Endothelial cell of umbilical vein (primary cell): ENCODE data around the gene HDAC8.

Source experiments
- CTCF ChIP-seq, 2 donors: IDR thresholded peaks; 1 replicate in 1 of 2; 2 replicates in 1 of 2; pipeline ENCODE4 v1.5.1; 2011; ENCODE audit warnings: low read length in 2 of 2, mild to moderate bottlenecking in 2 of 2, moderate library complexity in 2 of 2, control low read depth in 1 of 2, inconsistent platforms in 1 of 2, low read depth in 1 of 2; ENCODE audit not compliant: insufficient read depth in 1 of 2; ENCODE audit errors: extremely low read depth in 1 of 2
- EZH2 ChIP-seq: IDR thresholded peaks from 2 replicates; pipeline ENCODE4 v1.6.1; 2012; ENCODE audit warnings: borderline replicate concordance, low read depth, mild to moderate bottlenecking, moderate library complexity, low read length, inconsistent platforms; ENCODE audit not compliant: severe bottlenecking
- FOS ChIP-seq: IDR thresholded peaks from 2 replicates; pipeline ENCODE4 v1.6.1; 2011; ENCODE audit warnings: mild to moderate bottlenecking, low read length, moderate library complexity, borderline replicate concordance; ENCODE audit not compliant: insufficient read depth
- JUN ChIP-seq: IDR thresholded peaks from 2 replicates; pipeline ENCODE4 v1.6.1; 2011; ENCODE audit warnings: borderline replicate concordance, low read depth; ENCODE audit not compliant: insufficient read length, insufficient read depth
- MYC ChIP-seq: IDR thresholded peaks from one replicate; pipeline ENCODE4 v1.6.1; 2011; ENCODE audit warnings: mild to moderate bottlenecking, low read depth, low read length
- POLR2A ChIP-seq: IDR thresholded peaks from 2 replicates; pipeline ENCODE4 v1.6.1; 2012; ENCODE audit warnings: low read depth, mild to moderate bottlenecking, control low read depth, low read length
- POLR2AphosphoS5 ChIP-seq: IDR thresholded peaks from 2 replicates; pipeline ENCODE4 v1.6.1; 2012; ENCODE audit warnings: low read depth, mild to moderate bottlenecking, control low read depth, low read length, moderate library complexity; ENCODE audit not compliant: insufficient read depth

- TF ChIP-seq POLR2A (no peak), CTCF (IDR thresholded peaks at IDR 0.05; ENCODE audit: extremely low read depth in 1 of 2, insufficient read depth in 1 of 2, low read depth in 1 of 2, low read length in 2 of 2) (no peak), POLR2AphosphoS5 (no peak), EZH2 (no peak), FOS (no peak), MYC (no peak), JUN (no peak)
Observed at GRCh38 chrX:72409993-72410392, 162.7 kb downstream of the HDAC8 start.
